Amygdala (tissue), 56 donors: ENCODE results near the gene ESR2.
"Not testable (repeated sequence)": the region's sequence is repeated elsewhere in the genome, so short reads cannot be mapped to it uniquely, and the experiment has no call there.

Experiments
- DNase-seq, 56 donors: peaks; one replicate each; lab custom pipeline; 2025; lab: John Stamatoyannopoulos, UW

The ESR2 gene

GRCh38 chr14:64227856-64228255 is 66.3 kb downstream of the ESR2 start:
- no peak for DNase-seq

DNA sequence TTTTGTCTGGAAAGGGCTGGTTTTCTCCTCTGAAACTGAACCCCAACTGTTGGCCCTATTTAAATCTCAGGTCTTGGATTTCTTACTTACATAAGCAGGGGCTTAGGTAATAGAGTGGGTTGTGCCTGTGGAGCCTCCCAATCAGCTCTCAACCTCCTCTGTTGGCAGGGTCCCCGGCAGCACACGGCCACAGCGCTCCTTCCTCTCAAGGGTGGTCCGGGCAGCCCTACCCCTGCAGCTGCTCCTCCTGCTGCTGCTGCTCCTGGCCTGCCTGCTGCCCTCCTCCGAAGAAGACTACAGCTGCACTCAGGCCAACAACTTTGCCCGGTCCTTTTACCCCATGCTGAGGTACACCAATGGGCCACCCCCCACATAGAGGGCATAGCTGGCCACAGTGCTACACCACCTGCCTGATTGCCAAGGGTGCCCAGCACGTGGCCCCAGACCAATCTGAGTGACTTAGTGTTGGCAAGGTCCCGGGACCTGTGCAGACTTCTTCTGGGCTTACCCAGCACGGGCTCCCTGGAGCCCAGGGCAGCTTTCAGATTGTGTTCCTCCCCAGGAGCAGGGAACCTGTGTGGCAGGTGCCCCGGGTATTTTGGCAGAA is 68.9 kb downstream of the ESR2 start:
- no peak for DNase-seq

DNA sequence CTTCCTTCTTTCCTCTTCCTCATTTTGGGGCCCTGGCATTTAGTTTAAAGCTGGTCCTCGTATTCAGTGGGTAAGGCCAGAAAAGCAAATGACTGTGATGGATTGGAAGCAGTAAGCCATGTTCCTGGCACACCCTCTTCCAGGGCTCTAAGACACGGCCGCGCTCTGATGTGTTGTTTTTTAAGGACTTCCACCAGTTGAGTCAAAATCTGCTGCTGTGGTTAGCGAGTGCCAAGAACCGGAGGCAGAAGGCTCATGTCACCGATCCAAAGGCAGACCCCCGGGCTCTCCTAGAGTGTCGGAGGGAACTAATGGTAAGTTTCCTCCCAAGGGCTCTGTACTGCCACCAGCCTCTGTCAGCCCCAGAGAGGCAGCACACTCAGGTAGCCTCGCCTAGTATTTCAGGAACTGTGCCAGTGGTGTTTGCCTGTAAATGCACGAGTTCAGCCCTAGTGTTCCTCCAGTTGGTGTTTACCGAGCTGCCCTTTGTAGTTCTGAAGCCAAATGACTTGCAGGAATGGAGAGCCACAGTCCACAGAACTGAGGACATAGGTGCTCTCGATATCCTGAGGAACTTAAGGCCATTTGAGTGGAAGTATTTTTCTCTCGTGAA is 72.7 kb downstream of the ESR2 start:
- no peak for DNase-seq

DNA sequence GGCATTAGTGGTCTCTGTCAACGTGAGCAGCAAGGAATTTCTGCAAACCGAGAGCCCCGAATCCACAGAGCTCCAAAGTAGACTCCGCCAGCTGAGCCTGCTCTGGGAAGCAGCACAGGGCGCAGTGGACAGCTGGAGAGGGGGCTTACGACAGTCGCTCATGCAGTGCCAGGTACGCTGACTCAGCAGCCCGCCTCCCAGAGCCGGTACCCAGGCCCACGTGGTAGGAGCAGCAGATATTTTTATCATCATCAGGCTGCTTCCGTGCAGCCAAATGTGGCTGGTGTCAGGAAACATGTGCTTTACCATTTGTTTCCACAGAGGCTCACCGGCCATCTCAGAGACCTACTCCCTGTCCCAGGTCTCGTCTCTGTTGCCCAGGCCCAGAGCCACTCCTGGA is 73.7 kb downstream of the ESR2 start:
- DNase-seq: peak in 19 of 56 donors; percentile 8 to 63 (median 27)

DNA sequence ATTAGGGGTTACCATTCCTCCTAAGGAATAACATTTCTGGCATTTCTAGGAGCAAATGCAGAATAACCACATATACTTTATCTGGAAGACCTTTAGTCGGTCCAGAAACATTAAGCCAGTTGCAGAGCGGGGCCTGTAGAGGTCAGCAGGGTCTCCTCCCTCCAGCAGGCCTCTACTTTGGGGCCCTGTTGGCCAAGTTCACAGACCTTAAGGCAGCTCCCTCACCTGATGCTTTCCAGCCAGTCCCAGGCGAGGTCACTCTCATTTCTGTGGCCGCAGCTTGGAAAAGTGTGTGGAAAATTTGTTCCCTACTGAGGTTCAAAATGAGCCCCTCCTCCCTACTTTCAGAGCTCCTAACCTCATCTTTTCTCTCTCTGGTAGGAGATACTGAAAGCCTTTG is 74.1 kb downstream of the ESR2 start:
- no peak for DNase-seq

DNA sequence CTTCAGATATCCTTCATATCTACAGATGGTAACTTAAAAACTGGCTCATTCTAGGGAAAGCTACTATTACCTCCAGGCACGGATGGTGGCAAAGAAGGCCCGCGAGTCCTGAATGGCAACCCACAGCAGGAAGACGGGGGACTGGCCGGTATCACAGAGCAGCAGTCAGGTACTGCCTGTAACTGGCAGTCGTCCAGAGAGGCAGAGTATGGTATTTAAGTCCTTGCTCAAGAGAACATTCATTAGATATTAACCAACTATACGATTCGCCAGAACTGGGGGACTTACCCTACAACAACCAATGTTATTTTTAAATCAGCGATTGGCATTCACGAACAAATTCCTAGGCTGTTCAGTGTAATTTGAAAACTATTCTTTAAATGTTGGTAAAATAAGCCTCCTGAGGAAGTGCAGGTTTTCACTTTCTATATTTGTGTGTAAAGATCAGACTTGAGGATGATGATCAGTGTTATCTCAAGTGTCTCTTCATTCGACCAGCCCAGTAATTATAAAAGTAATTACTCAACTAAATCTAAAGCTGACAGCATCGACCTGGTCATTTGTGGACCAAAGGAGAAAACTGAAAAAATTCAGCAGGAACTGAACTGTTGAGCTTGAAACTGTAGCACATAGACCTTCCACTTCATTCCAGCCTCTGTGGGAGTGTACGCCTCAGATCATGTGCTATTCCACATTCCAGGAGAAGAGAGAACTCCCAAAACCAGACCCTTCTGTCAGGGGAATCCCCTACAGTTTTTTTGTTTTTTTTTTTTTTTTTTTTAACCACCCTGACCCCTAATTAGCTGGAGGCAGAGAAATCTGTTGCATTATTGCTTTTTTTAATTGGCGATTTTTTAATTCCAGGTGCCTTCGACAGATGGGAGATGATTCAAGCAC is 75.6 kb downstream of the ESR2 start:
- no peak for DNase-seq

GRCh38 chr14:64217834-64218233 is 76.3 kb downstream of the ESR2 start:
- no peak for DNase-seq

GRCh38 chr14:64217308-64217707 is 76.9 kb downstream of the ESR2 start:
- no peak for DNase-seq

- no peak for DNase-seq
Observed at GRCh38 chr14:64215978-64216377, 78.2 kb downstream of the ESR2 start.

- no peak for DNase-seq
Observed at GRCh38 chr14:64215274-64215673, 78.9 kb downstream of the ESR2 start.

GRCh38 chr14:64213853-64214570 is 80.2 kb downstream of the ESR2 start:
- DNase-seq: no peak

- no peak for DNase-seq
Observed at GRCh38 chr14:64213086-64213485, 81.1 kb downstream of the ESR2 start.

GRCh38 chr14:64212666-64213065 is 81.5 kb downstream of the ESR2 start:
- no peak for DNase-seq

GRCh38 chr14:64210912-64211311 is 83.3 kb downstream of the ESR2 start:
- DNase-seq: not testable (repeated sequence)

GRCh38 chr14:64210216-64210615 is 84.0 kb downstream of the ESR2 start:
- no peak for DNase-seq

- DNase-seq: peak in 6 of 56 donors; percentile 2 to 32 (median 16)
Observed at GRCh38 chr14:64209444-64210131, 84.6 kb downstream of the ESR2 start.

GRCh38 chr14:64208981-64209380 is 85.2 kb downstream of the ESR2 start:
- DNase-seq: no peak

GRCh38 chr14:64208261-64208660 is 85.9 kb downstream of the ESR2 start:
- no peak for DNase-seq

- no peak for DNase-seq
Observed at GRCh38 chr14:64203366-64204006, 90.7 kb downstream of the ESR2 start.

GRCh38 chr14:64202716-64203115 is 91.5 kb downstream of the ESR2 start:
- DNase-seq: no peak
